Lung (tissue), 12 donors: Measurements from ENCODE around the gene CAPZB. TPM values are rescaled to one million over a fixed set of nuclear protein-coding genes. Genes with fewer than 3 reads are reported as not detected.

Source experiments
- ATAC-seq: fragments of 200-7000 bp; cut with Tn5 transposase; one replicate; pipeline ENCODE4 v1.9.1; 2020; ENCODE audit warnings: moderate number of reproducible peaks; ENCODE audit not compliant: insufficient read depth, low FRiP score
- DNase-seq, 3 donors: peaks; one replicate each; pipeline ENCODE4 v3.0.0-alpha.2; 2013 to 2017
- H3K27ac ChIP-seq, 2 donors: one replicate each; pipeline ENCODE4 v1.5.1; 2013; ENCODE audit warnings: mild to moderate bottlenecking in 2 of 2, moderate library complexity in 2 of 2, control low read depth in 1 of 2, inconsistent platforms in 1 of 2, low read depth in 1 of 2, low read length in 1 of 2
- H3K27me3 ChIP-seq, 3 donors: one replicate each; pipeline ENCODE4 v1.5.1; 2013; ENCODE audit warnings: low read length in 2 of 3; ENCODE audit not compliant: control insufficient read depth in 3 of 3, insufficient read depth in 3 of 3
- H3K36me3 ChIP-seq, 4 donors: one replicate each; pipeline ENCODE4 v1.5.1; 2013; ENCODE audit warnings: low read length in 4 of 4, mild to moderate bottlenecking in 1 of 4, moderate library complexity in 1 of 4; ENCODE audit not compliant: control insufficient read depth in 4 of 4, insufficient read depth in 4 of 4
- H3K4me1 ChIP-seq, 5 donors: one replicate each; pipeline ENCODE4 v1.5.1; 2013; ENCODE audit warnings: low read length in 5 of 5, mild to moderate bottlenecking in 2 of 5, moderate library complexity in 1 of 5; ENCODE audit not compliant: control insufficient read depth in 5 of 5, insufficient read depth in 5 of 5
- H3K4me3 ChIP-seq: one replicate; pipeline ENCODE4 v1.5.1; 2013; ENCODE audit warnings: mild to moderate bottlenecking, control low read depth, moderate library complexity
- H3K9ac ChIP-seq, 2 donors: one replicate each; pipeline ENCODE4 v1.5.1; 2013; ENCODE audit warnings: low read length in 2 of 2, control low read depth in 1 of 2; ENCODE audit not compliant: insufficient read depth in 1 of 2
- H3K9me3 ChIP-seq, 4 donors: one replicate each; pipeline ENCODE4 v1.5.1; 2013; ENCODE audit warnings: low read length in 3 of 4, mild to moderate bottlenecking in 1 of 4, moderate library complexity in 1 of 4; ENCODE audit not compliant: control insufficient read depth in 4 of 4, insufficient read depth in 3 of 4
- WGBS, 2 donors: extraction: QIAGEN DNeasy Blood & Tissue Kit; methylation state at CpG; one replicate each; pipeline ENCODE4 v1.1.7; 2013; 5-methylcytosine and 5-hydroxymethylcytosine counted together
- polyA plus RNA-seq, 2 donors: library from polyadenylated mRNA; stranded (reverse); fragments of 200-250 nt; gene quantifications; one replicate each; pipeline ENCODE4 v1.2.1, GENCODE V29; 2013
- total RNA-seq, 2 donors: library from RNA; depleted of rRNA in 1 of 2; stranded (reverse); fragments of >200 nt in 1 of 2; gene quantifications; one replicate each; pipeline ENCODE4 v1.2.1, GENCODE V29; 2014 to 2021
- TF ChIP-seq, protein P1 (sequence below): IDR thresholded peaks from 2 replicates; pipeline ENCODE4 v1.5.1; 2012; ENCODE audit warnings: mild to moderate bottlenecking; ENCODE audit errors: control extremely low read depth, extremely low read depth
- donor health status: control.
- donor health status: control.
- donor health status: Bipolar disorder and iron deficiency.
- donor health status: healthy.
- donor health status: DM: yes; HTN: yes; CAD: no.

The CAPZB gene
- total and polyA plus RNA-seq, 4 donors: 94.7 to 339 (median 278) TPM

DNA sequence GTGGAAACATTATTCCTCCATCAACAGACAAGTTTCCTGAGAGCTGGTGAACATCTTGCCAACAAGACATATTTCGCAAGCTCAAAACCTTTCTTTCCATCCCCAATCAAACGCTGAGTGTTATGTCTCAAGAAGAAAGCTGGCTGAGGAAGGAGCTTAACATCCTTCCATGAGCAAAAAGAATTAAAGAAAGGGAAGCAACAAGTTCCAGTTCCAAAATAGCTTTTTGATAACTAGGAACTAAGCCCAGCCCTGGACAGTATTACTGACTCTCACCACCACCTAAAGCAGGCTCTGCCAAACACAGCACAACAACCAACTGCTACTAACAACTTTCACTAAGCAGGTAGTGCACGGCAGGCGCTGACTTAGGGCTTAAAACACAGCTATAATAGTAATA lies 50.2 kb downstream of the CAPZB start:
- peaks cover 41 to 90% (median 64%) of the 10 kb centered on the region in 5 donors for H3K4me1 ChIP-seq
- DNase-seq (peak; percentile 62 to 97 (median 95)), ATAC-seq (no peak)
- H3K4me3 ChIP-seq: no peak overlapping the region
- no peaks in the 10 kb centered on the region for H3K27me3 ChIP-seq
- 42 to 43% methylated on average over 4 of the region's 4 CpGs for WGBS, 2 donors
- no peak overlapping the region for H3K9ac ChIP-seq
- H3K27ac ChIP-seq: peak overlapping the region in 1 of 2 donors; percentile 62
- H3K36me3 ChIP-seq: peaks cover 0 to 6% (median 1%) of the 10 kb centered on the region in 4 donors
- TF ChIP-seq, protein P1, sequence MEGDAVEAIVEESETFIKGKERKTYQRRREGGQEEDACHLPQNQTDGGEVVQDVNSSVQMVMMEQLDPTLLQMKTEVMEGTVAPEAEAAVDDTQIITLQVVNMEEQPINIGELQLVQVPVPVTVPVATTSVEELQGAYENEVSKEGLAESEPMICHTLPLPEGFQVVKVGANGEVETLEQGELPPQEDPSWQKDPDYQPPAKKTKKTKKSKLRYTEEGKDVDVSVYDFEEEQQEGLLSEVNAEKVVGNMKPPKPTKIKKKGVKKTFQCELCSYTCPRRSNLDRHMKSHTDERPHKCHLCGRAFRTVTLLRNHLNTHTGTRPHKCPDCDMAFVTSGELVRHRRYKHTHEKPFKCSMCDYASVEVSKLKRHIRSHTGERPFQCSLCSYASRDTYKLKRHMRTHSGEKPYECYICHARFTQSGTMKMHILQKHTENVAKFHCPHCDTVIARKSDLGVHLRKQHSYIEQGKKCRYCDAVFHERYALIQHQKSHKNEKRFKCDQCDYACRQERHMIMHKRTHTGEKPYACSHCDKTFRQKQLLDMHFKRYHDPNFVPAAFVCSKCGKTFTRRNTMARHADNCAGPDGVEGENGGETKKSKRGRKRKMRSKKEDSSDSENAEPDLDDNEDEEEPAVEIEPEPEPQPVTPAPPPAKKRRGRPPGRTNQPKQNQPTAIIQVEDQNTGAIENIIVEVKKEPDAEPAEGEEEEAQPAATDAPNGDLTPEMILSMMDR: no peak
- no peaks in the 10 kb centered on the region for H3K9me3 ChIP-seq

DNA sequence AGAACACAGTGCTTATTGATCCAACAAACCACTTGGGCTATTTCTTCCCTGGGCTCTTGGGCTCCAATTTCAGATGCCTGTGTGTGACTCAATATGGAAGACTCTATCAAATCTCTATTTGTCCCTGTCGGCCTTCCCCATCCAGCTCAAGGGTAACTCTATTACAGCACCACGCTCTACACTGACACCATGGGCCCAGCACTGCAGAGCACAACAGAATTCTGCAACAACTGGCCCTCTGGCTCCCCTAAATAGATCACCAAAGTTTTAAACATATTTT lies 51.7 kb downstream of the CAPZB start:
- no peak for ATAC-seq
- peaks cover 0 to 6% (median 1%) of the 10 kb centered on the region in 4 donors for H3K36me3 ChIP-seq
- no peaks in the 10 kb centered on the region for H3K9me3 ChIP-seq
- TF ChIP-seq, protein P1: no peak
- WGBS, 2 donors: 67 to 87% methylated on average over 2 of the region's 2 CpGs
- H3K4me3 ChIP-seq: no peak overlapping the region
- DNase-seq: no peak
- H3K27ac ChIP-seq: peak overlapping the region in 1 of 2 donors; percentile 73
- H3K27me3 ChIP-seq: no peaks in the 10 kb centered on the region
- peaks cover 36 to 90% (median 61%) of the 10 kb centered on the region in 5 donors for H3K4me1 ChIP-seq
- no peak overlapping the region for H3K9ac ChIP-seq

DNA sequence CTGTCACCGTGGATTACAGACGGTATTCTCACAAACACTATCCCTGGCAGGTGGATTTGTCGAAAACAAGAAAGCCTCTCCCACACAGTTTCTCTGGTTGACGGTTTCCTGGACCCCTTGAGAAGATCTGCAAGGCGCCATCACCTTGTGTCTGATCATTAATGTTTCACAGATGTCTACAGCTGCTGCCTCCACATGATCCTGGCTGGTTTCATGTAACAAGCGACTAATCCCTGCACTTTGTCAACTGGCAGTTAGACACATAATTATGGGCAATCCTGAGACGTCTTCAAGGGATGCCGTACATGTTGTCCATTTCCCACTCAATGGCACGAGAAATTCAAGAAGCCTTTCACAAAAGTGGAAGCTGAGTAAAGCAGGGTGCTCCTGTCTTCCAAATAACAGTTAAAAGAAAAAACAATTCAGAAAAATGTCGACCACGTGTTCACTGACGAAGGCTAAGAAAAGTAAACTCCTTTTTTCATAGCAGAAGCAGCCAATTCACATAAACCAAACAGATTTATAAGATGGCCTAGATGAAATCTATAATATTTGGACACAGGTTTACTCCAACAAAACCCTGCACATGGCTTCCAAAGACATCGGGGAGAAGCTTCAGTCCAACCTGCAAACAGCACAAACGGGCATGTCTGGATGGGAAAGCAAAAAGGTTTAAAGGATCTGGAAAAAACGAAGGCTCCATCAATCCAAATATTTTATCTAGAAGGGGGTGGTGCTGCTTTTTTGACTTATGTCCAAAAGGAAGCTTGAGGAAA lies 52.2 kb downstream of the CAPZB start:
- WGBS, 2 donors: 77 to 81% methylated on average over 15 of the region's 15 CpGs
- TF ChIP-seq, protein P1: no peak
- no peaks in the 10 kb centered on the region for H3K9me3 ChIP-seq
- H3K9ac ChIP-seq: peak overlapping the region in 1 of 2 donors; percentile 19
- H3K4me1 ChIP-seq: peaks cover 34 to 90% (median 55%) of the 10 kb centered on the region in 5 donors
- ATAC-seq (no peak), DNase-seq (peak; percentile 76 to 94 (median 93))
- H3K4me3 ChIP-seq: no peak overlapping the region
- H3K27ac ChIP-seq: no peak overlapping the region
- no peaks in the 10 kb centered on the region for H3K27me3 ChIP-seq
- peaks cover 0 to 6% (median 0%) of the 10 kb centered on the region in 4 donors for H3K36me3 ChIP-seq
